ENCODE results near the gene KCTD2.
"Not testable (repeated sequence)": the region's sequence is repeated elsewhere in the genome, so short reads cannot be mapped to it uniquely, and the experiment has no call there.

KCTD2 gene

GRCh38 chr17:75049057-75049456 is 2.0 kb downstream of the KCTD2 start:
- no peak for DNase-seq (ENCODE audit: low read depth, low spot score)

- DNase-seq (ENCODE audit: low read depth, low spot score): no peak
These were observed 2.7 kb downstream of the KCTD2 start for GRCh38 chr17:75049706-75050105.

- no peak for DNase-seq (ENCODE audit: low read depth, low spot score)
These were observed 4.9 kb downstream of the KCTD2 start for GRCh38 chr17:75051941-75052340.

GRCh38 chr17:75059369-75060345 is 12.6 kb downstream of the KCTD2 start:
- DNase-seq (ENCODE audit: low read depth, low spot score): peak; percentile 51

GRCh38 chr17:75060434-75061054 is 13.5 kb downstream of the KCTD2 start:
- no peak for DNase-seq (ENCODE audit: low read depth, low spot score)

GRCh38 chr17:75061055-75061438 is 14.0 kb downstream of the KCTD2 start:
- no peak for DNase-seq (ENCODE audit: low read depth, low spot score)

- DNase-seq (ENCODE audit: low read depth, low spot score): no peak
These were observed 14.6 kb downstream of the KCTD2 start for GRCh38 chr17:75061618-75062017.

- no peak for DNase-seq (ENCODE audit: low read depth, low spot score)
These were observed 16.2 kb downstream of the KCTD2 start for GRCh38 chr17:75063201-75063600.

- DNase-seq (ENCODE audit: low read depth, low spot score): no peak
These were observed 16.6 kb downstream of the KCTD2 start for GRCh38 chr17:75063626-75064025.

- no peak for DNase-seq (ENCODE audit: low read depth, low spot score)
These were observed 17.0 kb downstream of the KCTD2 start for GRCh38 chr17:75064040-75064439.

- DNase-seq (ENCODE audit: low read depth, low spot score): no peak
These were observed 17.4 kb downstream of the KCTD2 start for GRCh38 chr17:75064460-75064859.

GRCh38 chr17:75064867-75065561 is 18.0 kb downstream of the KCTD2 start:
- DNase-seq (ENCODE audit: low read depth, low spot score): no peak

- DNase-seq (ENCODE audit: low read depth, low spot score): no peak
These were observed 18.6 kb downstream of the KCTD2 start for GRCh38 chr17:75065562-75066151.

- DNase-seq (ENCODE audit: low read depth, low spot score): peak; percentile 53
These were observed 20.8 kb downstream of the KCTD2 start for GRCh38 chr17:75067856-75068255.

- no peak for DNase-seq (ENCODE audit: low read depth, low spot score)
These were observed 21.7 kb downstream of the KCTD2 start for GRCh38 chr17:75068750-75069149.

GRCh38 chr17:75069783-75070182 is 22.8 kb downstream of the KCTD2 start:
- no peak for DNase-seq (ENCODE audit: low read depth, low spot score)

- DNase-seq (ENCODE audit: low read depth, low spot score): not testable (repeated sequence)
These were observed 24.6 kb downstream of the KCTD2 start for GRCh38 chr17:75071478-75072271.

GRCh38 chr17:75072909-75073308 is 25.9 kb downstream of the KCTD2 start:
- DNase-seq (ENCODE audit: low read depth, low spot score): not testable (repeated sequence)

- DNase-seq (ENCODE audit: low read depth, low spot score): no peak
These were observed 26.6 kb downstream of the KCTD2 start for GRCh38 chr17:75073618-75074047.

GRCh38 chr17:75074532-75074931 is 27.5 kb downstream of the KCTD2 start:
- no peak for DNase-seq (ENCODE audit: low read depth, low spot score)
